H1 (cell line): ENCODE results near the gene TTC5.
A peak's percentile ranks its signal among the peaks of the same experiment; 100 is the strongest.

Experiments
- BCL11A ChIP-seq, 2 experiments: IDR thresholded peaks; one replicate each; pipeline ENCODE4 v1.6.1; 2011; ENCODE audit warnings: low read depth in 2 of 2, low read length in 2 of 2, mild to moderate bottlenecking in 2 of 2
- BRCA1 ChIP-seq: IDR thresholded peaks from 2 replicates; pipeline ENCODE4 v1.6.1; 2012; ENCODE audit warnings: low read depth, low read length, improper control_type of control experiment
- CREB1 ChIP-seq: IDR thresholded peaks from 2 replicates; pipeline ENCODE4 v1.6.1; 2012; ENCODE audit warnings: inconsistent platforms
- PHF8 ChIP-seq: fragments of 200-600 bp; sonication (generic); conservative IDR thresholded peaks from 2 replicates; pipeline ENCODE4 v1.7.1; 2012; ENCODE audit warnings: low read depth, mild to moderate bottlenecking, inconsistent platforms, low read length, moderate library complexity
- POLR2A ChIP-seq, 2 experiments: IDR thresholded peaks; 1 replicate in 1 of 2; 2 replicates in 1 of 2; pipeline ENCODE4 v1.6.1; 2011; ENCODE audit warnings: low read depth in 2 of 2, low read length in 2 of 2, mild to moderate bottlenecking in 2 of 2; ENCODE audit errors: control extremely low read depth in 1 of 2
- RBBP5 ChIP-seq: IDR thresholded peaks from 2 replicates; pipeline ENCODE4 v1.7.1; 2012; ENCODE audit warnings: low read depth, mild to moderate bottlenecking, inconsistent platforms, low read length, moderate library complexity, borderline replicate concordance
- RFX5 ChIP-seq: IDR thresholded peaks from 2 replicates; pipeline ENCODE4 v1.6.1; 2011; ENCODE audit warnings: low read depth, low read length, improper control_type of control experiment, borderline replicate concordance
- RXRA ChIP-seq: IDR thresholded peaks from 2 replicates; pipeline ENCODE4 v1.6.1; 2011; ENCODE audit warnings: low read depth, mild to moderate bottlenecking, low read length, moderate library complexity; ENCODE audit not compliant: insufficient read depth
- TAF7 ChIP-seq: optimal IDR thresholded peaks from 2 replicates; pipeline ENCODE3; 2011; ENCODE audit warnings: low read depth, mild to moderate bottlenecking, inconsistent platforms, low read length, moderate library complexity, borderline replicate concordance
- TEAD4 ChIP-seq: IDR thresholded peaks from 2 replicates; pipeline ENCODE4 v1.6.1; 2012; ENCODE audit warnings: low read depth, low read length, inconsistent platforms, mixed read lengths
- TF ChIP-seq, protein P1 (sequence below), 3 experiments: IDR thresholded peaks; 1 replicate in 2 of 3; 2 replicates in 1 of 3; pipeline versions ENCODE4 v1.5.1 to v1.6.1; 2011; ENCODE audit warnings: low read length in 3 of 3, mild to moderate bottlenecking in 3 of 3, inconsistent platforms in 2 of 3, low read depth in 1 of 3, moderate library complexity in 1 of 3; ENCODE audit not compliant: insufficient read depth in 1 of 3; ENCODE audit errors: control extremely low read depth in 1 of 3
- TF ChIP-seq, protein P2 (sequence below): IDR thresholded peaks from 2 replicates; pipeline ENCODE4 v1.6.1; 2012; ENCODE audit warnings: inconsistent platforms

DNA sequence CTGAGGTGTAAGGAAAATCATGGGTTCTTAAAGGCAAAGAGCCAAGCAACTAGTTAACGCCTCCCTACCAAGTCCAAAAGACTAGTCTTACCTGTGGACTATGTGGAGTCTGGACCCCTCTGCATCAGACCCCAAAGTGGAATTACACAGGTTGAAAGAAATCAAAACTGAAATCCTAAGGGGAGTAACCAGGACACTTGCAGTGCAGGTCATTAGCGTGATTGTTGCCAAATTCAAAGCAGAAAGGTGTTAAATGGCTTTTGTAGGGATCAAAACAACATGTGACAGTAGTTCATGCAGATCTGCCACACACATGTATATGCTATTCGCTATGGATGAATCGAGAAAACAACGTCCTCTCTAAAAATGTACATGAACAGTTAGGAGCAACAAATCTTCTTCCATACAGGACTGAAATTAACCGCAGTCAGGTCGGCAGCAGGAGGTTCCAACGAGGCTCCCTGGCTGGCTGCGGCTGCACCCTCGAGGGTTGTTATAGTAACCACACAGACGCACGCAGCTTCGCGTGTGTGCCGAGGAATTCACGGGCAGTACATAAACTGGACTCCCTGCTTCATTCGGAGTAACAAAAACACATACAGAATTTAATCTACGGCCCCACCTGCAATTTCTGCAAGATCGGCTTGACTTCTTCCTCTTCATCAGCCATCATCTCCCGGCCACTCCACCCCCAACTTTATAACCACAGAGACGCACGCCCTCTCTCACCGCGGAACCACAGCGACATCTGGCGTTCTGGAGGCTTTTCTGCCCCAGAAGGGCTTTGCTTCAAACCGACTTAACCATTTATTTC is at the start of gene TTC5:
- no peak for TF ChIP-seq CREB1
- TF ChIP-seq, protein P1, sequence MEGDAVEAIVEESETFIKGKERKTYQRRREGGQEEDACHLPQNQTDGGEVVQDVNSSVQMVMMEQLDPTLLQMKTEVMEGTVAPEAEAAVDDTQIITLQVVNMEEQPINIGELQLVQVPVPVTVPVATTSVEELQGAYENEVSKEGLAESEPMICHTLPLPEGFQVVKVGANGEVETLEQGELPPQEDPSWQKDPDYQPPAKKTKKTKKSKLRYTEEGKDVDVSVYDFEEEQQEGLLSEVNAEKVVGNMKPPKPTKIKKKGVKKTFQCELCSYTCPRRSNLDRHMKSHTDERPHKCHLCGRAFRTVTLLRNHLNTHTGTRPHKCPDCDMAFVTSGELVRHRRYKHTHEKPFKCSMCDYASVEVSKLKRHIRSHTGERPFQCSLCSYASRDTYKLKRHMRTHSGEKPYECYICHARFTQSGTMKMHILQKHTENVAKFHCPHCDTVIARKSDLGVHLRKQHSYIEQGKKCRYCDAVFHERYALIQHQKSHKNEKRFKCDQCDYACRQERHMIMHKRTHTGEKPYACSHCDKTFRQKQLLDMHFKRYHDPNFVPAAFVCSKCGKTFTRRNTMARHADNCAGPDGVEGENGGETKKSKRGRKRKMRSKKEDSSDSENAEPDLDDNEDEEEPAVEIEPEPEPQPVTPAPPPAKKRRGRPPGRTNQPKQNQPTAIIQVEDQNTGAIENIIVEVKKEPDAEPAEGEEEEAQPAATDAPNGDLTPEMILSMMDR (IDR thresholded peaks at IDR 0.05; ENCODE audit: control extremely low read depth in 1 of 3, insufficient read depth in 1 of 3, low read depth in 1 of 3, low read length in 3 of 3): peak; percentile 80 to 91 (median 84)
- TF ChIP-seq RXRA: no peak
- TF ChIP-seq, protein P2, sequence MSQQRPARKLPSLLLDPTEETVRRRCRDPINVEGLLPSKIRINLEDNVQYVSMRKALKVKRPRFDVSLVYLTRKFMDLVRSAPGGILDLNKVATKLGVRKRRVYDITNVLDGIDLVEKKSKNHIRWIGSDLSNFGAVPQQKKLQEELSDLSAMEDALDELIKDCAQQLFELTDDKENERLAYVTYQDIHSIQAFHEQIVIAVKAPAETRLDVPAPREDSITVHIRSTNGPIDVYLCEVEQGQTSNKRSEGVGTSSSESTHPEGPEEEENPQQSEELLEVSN: no peak
- TF ChIP-seq POLR2A (IDR thresholded peaks at IDR 0.05; ENCODE audit: control extremely low read depth in 1 of 2, low read depth in 2 of 2, low read length in 2 of 2): peak in 1 of 2 experiments; percentile 58; a peak in 1 of 3 replicates
- peak; percentile 92 for TF ChIP-seq RBBP5
- no peak for TF ChIP-seq TEAD4
- no peak for TF ChIP-seq TAF7
- peak; percentile 58 for TF ChIP-seq PHF8
- TF ChIP-seq RFX5: no peak
- TF ChIP-seq BRCA1: no peak
- TF ChIP-seq BCL11A (IDR thresholded peaks at IDR 0.05; ENCODE audit: low read depth in 2 of 2, low read length in 2 of 2): no peak
